Astrocyte (in vitro differentiated cells and primary cell): ENCODE results near the gene FOXL1.

ENCODE experiments used
- CTCF ChIP-seq: IDR thresholded peaks from 2 replicates; pipeline ENCODE4 v1.5.1; 2011; ENCODE audit warnings: low read depth, mild to moderate bottlenecking, inconsistent platforms, low read length, moderate library complexity; ENCODE audit not compliant: insufficient read depth
- EZH2 ChIP-seq: IDR thresholded peaks from 2 replicates; pipeline ENCODE4 v1.6.1; 2012; ENCODE audit warnings: mild to moderate bottlenecking, low read length, inconsistent platforms; ENCODE audit not compliant: insufficient read depth

GRCh38 chr16:86580063-86580790 lies 1.9 kb downstream of the FOXL1 start:
- TF ChIP-seq CTCF (no peak), EZH2 (no peak)
